HG02610 (cell line): Measurements from ENCODE around the gene CCT8L2.
"Not testable (repeated sequence)": the region's sequence is repeated elsewhere in the genome, so short reads cannot be mapped to it uniquely, and the experiment has no call there.

ENCODE experiments used
- ATAC-seq: cut with Tn5 transposase; IDR thresholded peaks from one replicate; pipeline ENCODE4 v1.9.1; 2021; ENCODE audit warnings: mild to moderate bottlenecking, moderate library complexity; ENCODE audit not compliant: unreplicated experiment

CCT8L2 gene

DNA sequence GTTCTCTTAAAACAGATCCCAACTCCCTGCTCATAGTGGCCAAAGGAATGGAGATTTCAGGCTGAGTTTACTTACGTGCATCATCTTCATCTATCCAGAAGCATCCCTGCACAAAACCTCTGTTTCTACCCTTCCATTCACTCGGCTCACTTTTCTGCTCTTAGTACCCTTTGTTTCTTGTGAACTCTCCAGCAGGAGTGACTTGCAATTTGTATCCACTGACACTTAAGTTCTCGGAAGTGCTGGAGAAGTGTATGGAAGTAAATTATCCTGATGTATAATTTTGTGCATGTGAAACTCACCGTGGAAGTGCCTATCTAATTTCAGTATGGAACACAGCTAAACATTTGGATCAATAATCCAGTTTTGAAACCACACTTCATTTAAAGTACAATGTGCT is 7.0 kb upstream of the CCT8L2 start:
- not testable (repeated sequence) for ATAC-seq

- ATAC-seq, result not testable (repeated sequence)
Observed at GRCh38 chr22:16595251-16595650, 2.6 kb upstream of the CCT8L2 start.

GRCh38 chr22:16594026-16594425 is 1.4 kb upstream of the CCT8L2 start:
- no peak for ATAC-seq

- not testable (repeated sequence) for ATAC-seq
Observed at GRCh38 chr22:16592231-16592630, 379 bp downstream of the CCT8L2 start.

GRCh38 chr22:16591136-16591535 is 1.5 kb downstream of the CCT8L2 start:
- ATAC-seq, result not testable (repeated sequence)

DNA sequence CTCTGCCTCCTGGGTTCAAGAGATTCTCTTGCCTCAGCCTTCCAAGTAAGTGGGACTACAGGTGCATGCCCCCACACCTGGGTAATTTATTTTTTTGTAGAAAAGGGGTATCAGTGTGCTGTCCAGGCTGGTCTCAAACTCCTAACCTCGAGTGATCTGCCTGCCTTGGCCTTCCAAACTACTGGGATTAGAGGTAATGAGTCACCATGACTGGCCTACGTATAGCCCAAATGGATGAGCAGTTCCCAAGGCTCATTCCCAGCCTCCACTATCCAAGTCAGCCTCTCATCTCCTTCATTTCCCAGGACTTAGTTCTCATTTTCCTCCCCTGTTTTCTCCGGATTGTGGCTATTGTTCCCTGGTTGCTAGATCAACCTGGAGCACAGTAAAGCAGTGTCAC is 5.6 kb downstream of the CCT8L2 start:
- ATAC-seq, result no peak

GRCh38 chr22:16586170-16586569 is 6.4 kb downstream of the CCT8L2 start:
- no peak for ATAC-seq

- not testable (repeated sequence) for ATAC-seq
Observed at GRCh38 chr22:16580872-16581271, 11.7 kb downstream of the CCT8L2 start.

GRCh38 chr22:16569240-16569834 is 23.3 kb downstream of the CCT8L2 start:
- not testable (repeated sequence) for ATAC-seq

- ATAC-seq, result no peak
Observed at GRCh38 chr22:16568425-16568758, 24.2 kb downstream of the CCT8L2 start.

- ATAC-seq, result not testable (repeated sequence)
Observed at GRCh38 chr22:16567617-16568424, 24.8 kb downstream of the CCT8L2 start.

DNA sequence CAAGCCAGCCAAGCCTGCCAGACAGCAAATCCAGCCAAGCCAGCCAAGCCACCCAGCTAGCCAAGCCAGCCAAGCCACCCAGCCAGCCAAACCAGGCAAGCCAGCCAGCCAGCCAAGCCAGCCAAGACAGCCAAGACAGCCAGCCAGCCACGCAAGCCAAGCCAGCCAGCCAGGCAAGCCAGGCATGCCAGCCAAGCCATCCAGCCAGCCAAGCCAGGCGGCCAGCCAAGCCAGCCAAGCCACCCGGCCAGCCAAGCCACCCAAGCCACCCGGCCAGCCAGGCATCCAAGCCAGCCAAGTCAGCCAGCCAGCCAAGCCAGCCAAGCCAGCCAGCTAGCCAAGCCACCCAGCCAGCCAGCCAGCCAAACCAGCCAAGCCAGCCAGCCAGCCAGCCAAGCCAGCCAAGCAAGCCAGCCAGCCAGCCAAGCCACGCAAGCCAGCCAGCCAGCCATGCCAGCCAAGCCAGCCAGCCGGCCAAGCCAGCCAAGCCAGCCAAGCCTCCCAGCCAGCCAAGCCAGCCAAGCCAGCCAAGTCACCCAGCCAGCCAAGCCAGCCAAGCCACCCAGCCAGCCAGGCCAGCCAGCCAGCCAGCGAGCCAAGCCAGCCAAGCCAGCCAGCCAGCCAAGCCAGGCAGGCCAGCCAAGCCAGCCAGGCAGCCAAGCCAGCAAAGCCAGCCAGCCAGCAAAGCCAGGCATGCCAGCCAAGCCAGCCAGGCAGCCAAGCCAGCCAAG is 26.0 kb downstream of the CCT8L2 start:
- ATAC-seq, result not testable (repeated sequence)

- not testable (repeated sequence) for ATAC-seq
Observed at GRCh38 chr22:16565585-16566420, 26.8 kb downstream of the CCT8L2 start.

DNA sequence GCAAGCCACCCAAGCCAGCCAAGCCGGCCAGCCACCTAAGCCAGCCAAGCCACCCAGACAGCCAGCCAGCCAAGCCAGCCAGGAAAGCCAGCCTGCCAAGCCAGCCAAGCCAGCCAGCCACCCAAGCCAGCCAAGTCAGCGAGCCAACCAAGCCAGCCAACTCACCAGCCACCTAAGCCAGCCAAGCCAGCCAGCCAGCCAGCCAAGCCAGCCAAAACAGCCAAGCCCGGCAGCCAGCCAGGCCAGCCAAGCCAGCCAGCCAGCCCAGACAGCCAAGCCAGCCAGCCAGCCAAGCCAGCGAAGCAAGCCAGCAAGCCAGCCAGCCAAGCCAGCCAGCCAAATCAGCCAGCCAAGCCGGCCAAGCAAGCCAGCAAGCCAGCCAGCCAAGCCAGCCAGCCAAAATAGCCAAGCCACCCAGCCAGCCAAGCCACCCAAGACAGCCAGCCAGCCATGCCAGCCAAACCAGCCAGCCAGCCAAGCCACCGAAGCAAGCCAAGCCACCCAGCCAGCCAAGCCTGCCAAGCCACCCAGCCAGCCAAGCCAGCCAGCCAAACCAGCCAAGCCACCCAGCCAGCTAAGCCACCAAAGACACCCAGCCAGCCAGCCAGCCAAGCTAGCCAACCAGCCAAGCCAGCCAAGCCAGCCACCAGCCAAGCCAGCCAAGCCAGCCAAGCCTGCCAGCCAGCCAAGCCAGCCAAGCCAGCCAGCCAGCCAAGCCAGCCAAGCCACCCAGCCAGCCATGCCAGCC is 27.6 kb downstream of the CCT8L2 start:
- not testable (repeated sequence) for ATAC-seq

- ATAC-seq, result no peak
Observed at GRCh38 chr22:16563555-16564520, 28.8 kb downstream of the CCT8L2 start.

- ATAC-seq, result no peak
Observed at GRCh38 chr22:16562711-16563554, 29.7 kb downstream of the CCT8L2 start.

- ATAC-seq, result not testable (repeated sequence)
Observed at GRCh38 chr22:16561093-16561658, 31.4 kb downstream of the CCT8L2 start.

DNA sequence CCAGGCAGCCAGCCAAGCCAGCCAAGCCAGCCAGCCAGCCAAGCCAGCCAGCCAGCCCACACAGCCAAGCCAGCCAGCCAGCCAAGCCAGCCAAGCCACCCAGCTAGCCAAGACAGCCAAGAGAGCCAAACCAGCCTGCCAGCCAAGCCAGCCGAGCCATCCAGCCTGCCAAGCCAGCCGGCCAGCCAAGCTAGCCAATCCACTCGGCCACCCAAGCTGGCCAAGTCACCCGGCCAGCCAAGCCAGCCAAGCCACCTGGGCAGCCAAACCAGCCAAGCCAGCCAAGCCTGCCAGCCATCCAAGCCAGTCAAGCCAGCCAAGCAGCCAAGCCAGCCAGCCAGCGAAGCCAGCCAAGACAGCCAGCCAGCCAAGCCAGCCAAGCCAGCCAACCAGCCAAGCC is 32.0 kb downstream of the CCT8L2 start:
- not testable (repeated sequence) for ATAC-seq
